GM12892 (cell line): ENCODE measurements around the gene PATJ.
"Not testable (repeated sequence)": the region's sequence is repeated elsewhere in the genome, so short reads cannot be mapped to it uniquely, and the experiment has no call there.

ENCODE experiments used
- DNase-seq: peaks from one replicate; pipeline ENCODE4 v3.0.0; 2011; ENCODE audit not compliant: insufficient read length
- FAIRE-seq: peaks from 2 replicates; lab custom pipeline; 2011; peaks lifted over from hg19 to GRCh38; lab: Jason Lieb, UNC
- POLR2A ChIP-seq: IDR thresholded peaks from 2 replicates; pipeline ENCODE4 v1.6.1; 2011; ENCODE audit warnings: low read depth, low read length, control low read depth
- POLR2AphosphoS5 ChIP-seq: IDR thresholded peaks from 2 replicates; pipeline ENCODE4 v1.6.1; 2011; ENCODE audit warnings: low read depth, low read length, control low read depth
- TAF1 ChIP-seq: IDR thresholded peaks from 2 replicates; pipeline ENCODE4 v1.6.1; 2011; ENCODE audit warnings: low read depth, mild to moderate bottlenecking, control low read depth, low read length, borderline replicate concordance

PATJ gene

GRCh38 chr1:61962631-61963030 lies 220.4 kb downstream of the PATJ start:
- DNase-seq (no peak), FAIRE-seq (no peak)

DNA sequence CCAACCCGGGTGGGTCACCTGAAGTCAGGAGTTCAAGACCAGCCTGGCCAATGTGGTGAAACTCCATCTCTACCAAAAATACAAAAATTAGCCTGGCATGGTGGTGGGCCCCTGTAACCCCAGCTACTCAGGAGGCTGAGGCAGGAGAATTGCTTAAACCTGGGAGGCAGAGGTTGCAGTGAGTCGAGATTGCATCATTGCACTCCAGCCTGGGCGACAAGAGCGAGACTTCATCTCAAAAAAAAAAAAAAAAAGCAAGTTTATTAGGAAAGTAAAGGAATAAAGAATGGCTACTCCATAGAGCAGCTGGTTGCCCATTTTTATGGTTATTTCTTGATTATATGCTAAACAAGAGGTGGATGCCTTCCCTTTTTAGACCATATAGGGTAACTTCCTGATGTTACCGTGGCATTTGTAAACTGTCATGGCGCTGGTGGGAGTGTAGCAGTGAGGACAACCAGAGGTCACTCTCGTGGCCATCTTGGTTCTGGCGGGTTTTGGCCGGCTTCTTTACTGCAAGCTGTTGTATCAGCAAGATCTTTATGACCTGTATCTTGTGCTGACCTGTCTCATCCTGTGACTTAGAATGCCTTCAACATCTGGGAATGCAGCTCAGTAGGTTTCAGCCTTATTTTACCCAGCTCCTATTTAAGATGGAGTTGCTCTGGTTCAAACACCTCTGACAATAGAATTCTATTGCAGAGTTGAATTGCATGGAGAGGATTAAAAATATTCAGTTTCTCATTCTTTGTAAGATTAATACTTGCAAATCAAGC lies 224.4 kb downstream of the PATJ start:
- not testable (repeated sequence) for FAIRE-seq, DNase-seq

More at GRCh38 chr1:61962631-61963030, 220.4 kb downstream of the PATJ start:
- TF ChIP-seq TAF1 (no peak), POLR2A (no peak), POLR2AphosphoS5 (no peak)

DNA sequence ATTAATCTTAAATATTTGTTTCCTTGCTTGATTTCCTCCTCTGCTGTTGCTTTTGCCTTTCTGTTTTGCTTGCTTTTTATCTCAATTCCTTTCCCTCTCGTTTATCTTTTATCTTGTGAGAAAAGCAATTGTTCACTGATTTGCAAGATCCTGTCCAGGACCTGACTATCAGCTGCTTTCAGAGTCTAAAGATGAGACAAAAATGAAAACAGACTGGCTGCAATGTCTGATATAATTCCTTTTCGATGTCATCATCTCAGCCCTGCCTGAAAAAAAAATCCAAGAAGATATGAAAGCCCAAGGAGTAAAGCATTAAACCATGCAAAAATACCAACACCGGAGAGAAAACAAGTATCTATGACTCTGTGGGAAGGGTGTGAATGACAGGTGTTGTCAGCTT lies 225.5 kb downstream of the PATJ start:
- TF ChIP-seq POLR2AphosphoS5 (no peak), POLR2A (no peak), TAF1 (no peak)
- DNase-seq, result no peak
- FAIRE-seq, result no peak

- no peak for FAIRE-seq
- TF ChIP-seq TAF1 (no peak), POLR2A (no peak), POLR2AphosphoS5 (no peak)
- DNase-seq, result no peak
Measured at GRCh38 chr1:61968869-61969268, 226.6 kb downstream of the PATJ start.

GRCh38 chr1:61973100-61973837 lies 231.0 kb downstream of the PATJ start:
- FAIRE-seq (no peak), DNase-seq (no peak)
- TF ChIP-seq POLR2A, result no peak
- no peak for TF ChIP-seq POLR2AphosphoS5
- TF ChIP-seq TAF1, result no peak

DNA sequence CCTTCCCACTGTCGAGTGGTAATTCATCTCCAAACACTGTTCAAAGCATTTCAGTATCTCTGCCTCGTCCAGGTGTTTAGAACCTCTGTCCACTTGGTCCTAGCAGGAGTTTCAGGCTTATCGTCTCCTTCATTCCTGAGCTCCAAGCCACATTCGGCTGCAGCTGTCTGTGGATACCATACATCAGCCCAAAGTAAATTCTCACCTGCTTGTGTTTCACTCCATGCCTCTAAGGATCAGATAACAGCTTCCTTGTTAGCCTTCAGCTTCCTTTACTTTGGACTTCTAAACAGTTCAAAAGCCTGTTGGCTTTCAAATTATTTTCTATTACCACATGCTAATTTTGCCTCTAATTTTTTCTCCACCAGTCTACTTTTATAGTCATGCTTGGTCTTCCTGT lies 233.4 kb downstream of the PATJ start:
- TF ChIP-seq POLR2AphosphoS5, result no peak
- FAIRE-seq, result no peak

GRCh38 chr1:61976566-61976965 lies 234.3 kb downstream of the PATJ start:
- TF ChIP-seq POLR2AphosphoS5 (no peak), POLR2A (no peak), TAF1 (no peak)
- DNase-seq (no peak), FAIRE-seq (no peak)

More for the DNA sequence above, 233.4 kb downstream of the PATJ start:
- DNase-seq, result no peak

- TF ChIP-seq POLR2AphosphoS5 (no peak), POLR2A (no peak), TAF1 (no peak)
- no peak for DNase-seq
- no peak for FAIRE-seq
Measured at GRCh38 chr1:61978796-61979195, 236.5 kb downstream of the PATJ start.

- TF ChIP-seq POLR2A (no peak), POLR2AphosphoS5 (no peak), TAF1 (no peak)
- DNase-seq, result no peak
- FAIRE-seq, result no peak
Measured at GRCh38 chr1:61979729-61980128, 237.4 kb downstream of the PATJ start.

DNA sequence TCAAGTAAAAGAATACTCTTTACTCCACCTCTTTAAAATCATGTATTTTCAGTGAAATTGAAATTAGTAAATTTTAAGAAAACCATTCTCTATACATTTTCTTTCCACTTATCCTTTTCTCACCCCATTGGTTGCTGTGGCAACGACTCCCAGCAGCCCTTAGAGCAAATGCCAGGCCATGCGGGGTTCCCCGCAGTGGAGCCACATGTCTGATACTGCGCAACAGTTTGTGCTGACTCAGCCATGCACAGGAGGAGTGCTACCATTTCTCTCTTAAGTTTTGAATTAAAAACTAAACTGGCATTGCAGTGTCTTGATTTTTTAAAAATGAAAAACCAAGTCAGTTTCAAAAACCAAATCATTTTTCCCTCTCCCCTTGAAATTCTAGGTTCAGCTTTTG lies 238.3 kb downstream of the PATJ start:
- TF ChIP-seq POLR2AphosphoS5, result no peak
- no peak for TF ChIP-seq POLR2A
- TF ChIP-seq TAF1, result no peak
- DNase-seq (no peak), FAIRE-seq (no peak)

- FAIRE-seq (no peak), DNase-seq (no peak)
- no peak for TF ChIP-seq POLR2AphosphoS5
- no peak for TF ChIP-seq POLR2A
- no peak for TF ChIP-seq TAF1
Measured at GRCh38 chr1:61981870-61982660, 239.8 kb downstream of the PATJ start.

DNA sequence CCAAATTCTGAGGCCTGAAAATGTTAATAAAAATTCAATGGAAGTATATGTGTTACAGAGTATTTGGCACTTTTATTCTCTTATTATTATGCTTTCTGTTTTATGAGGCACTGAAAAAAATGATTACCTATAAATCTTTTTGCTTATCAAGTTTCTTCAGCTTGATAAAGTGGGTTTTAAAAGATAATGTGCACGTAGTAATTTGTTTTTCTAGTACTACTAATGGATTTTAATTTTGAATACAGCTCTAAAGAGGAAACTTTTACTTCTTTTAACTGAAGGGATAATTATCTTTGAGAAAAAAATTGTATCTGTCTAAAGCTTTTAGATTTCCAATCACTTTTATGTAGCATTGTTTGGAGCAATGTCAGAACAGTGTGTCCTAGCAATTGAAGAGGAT lies 241.0 kb downstream of the PATJ start:
- TF ChIP-seq POLR2AphosphoS5, result no peak
- no peak for TF ChIP-seq POLR2A
- no peak for TF ChIP-seq TAF1
- no peak for FAIRE-seq
- no peak for DNase-seq
